ENCODE data around the gene POU3F2.

DNA sequence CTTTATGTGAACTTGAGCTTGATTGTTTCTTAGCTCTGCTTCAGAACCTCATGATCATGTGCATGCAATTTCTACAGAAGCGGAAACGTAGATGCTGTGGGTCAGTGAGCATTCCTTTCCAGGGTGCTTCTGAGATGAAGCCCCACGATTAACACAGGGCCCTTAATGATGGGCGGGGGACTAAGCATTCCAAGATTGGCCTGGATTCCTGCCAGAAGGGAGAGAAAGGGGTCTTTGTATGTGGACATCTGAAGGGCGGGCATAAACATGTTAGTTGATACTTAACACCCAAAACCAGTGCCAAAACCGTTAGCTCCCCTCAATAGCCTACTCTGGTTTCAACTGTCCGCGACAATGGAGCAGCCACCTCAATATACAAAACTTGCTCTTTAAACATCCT lies 46.9 kb upstream of the POU3F2 start:
- TF ChIP-seq, protein P1, sequence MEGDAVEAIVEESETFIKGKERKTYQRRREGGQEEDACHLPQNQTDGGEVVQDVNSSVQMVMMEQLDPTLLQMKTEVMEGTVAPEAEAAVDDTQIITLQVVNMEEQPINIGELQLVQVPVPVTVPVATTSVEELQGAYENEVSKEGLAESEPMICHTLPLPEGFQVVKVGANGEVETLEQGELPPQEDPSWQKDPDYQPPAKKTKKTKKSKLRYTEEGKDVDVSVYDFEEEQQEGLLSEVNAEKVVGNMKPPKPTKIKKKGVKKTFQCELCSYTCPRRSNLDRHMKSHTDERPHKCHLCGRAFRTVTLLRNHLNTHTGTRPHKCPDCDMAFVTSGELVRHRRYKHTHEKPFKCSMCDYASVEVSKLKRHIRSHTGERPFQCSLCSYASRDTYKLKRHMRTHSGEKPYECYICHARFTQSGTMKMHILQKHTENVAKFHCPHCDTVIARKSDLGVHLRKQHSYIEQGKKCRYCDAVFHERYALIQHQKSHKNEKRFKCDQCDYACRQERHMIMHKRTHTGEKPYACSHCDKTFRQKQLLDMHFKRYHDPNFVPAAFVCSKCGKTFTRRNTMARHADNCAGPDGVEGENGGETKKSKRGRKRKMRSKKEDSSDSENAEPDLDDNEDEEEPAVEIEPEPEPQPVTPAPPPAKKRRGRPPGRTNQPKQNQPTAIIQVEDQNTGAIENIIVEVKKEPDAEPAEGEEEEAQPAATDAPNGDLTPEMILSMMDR (conservative IDR thresholded peaks at IDR 0.05; ENCODE audit: low read depth, low read length): no peak
- no peak for TF ChIP-seq EZH2 (IDR thresholded peaks at IDR 0.05; ENCODE audit: low read length, unreplicated experiment)

Data from PC-3 (cell line).